HepG2 (cell line): Measurements from ENCODE around the gene CRYZL1. TPM values are rescaled to one million over a fixed set of nuclear protein-coding genes. Genes with fewer than 3 reads are reported as not detected.

Experiments used
- CEBPB ChIP-seq: IDR thresholded peaks from 2 replicates; pipeline ENCODE4 v1.6.1; 2011; ENCODE audit warnings: low read depth, low read length, improper control_type of control experiment, borderline replicate concordance
- CREB1 ChIP-seq, 2 experiments: fragments of 450-650 bp in 1 of 2; IDR thresholded peaks; 2 replicates each; pipeline ENCODE4 v1.6.1; 2016 to 2017; ENCODE audit warnings: control low read depth in 1 of 2, mild to moderate bottlenecking in 1 of 2, missing compliant biosample characterization in 1 of 2, missing genetic modification characterization in 1 of 2
- FOSL2 ChIP-seq: sonication (generic); formaldehyde crosslinking; IDR thresholded peaks from 2 replicates; pipeline ENCODE4 v1.4.0; 2020; ENCODE audit warnings: missing genetic modification reagents
- GABPB1 ChIP-seq: IDR thresholded peaks from 2 replicates; pipeline ENCODE4 v1.6.1; 2016; ENCODE audit warnings: mild to moderate bottlenecking, missing genetic modification reagents, moderate library complexity, missing compliant biosample characterization
- KLF11 ChIP-seq: IDR thresholded peaks from 2 replicates; pipeline ENCODE4 v1.6.1; 2016; ENCODE audit warnings: missing compliant biosample characterization
- MEIS1 ChIP-seq: sonication (generic); formaldehyde crosslinking; IDR thresholded peaks from 2 replicates; pipeline ENCODE4 v1.9.0; 2021; ENCODE audit warnings: mild to moderate bottlenecking, missing genetic modification reagents, moderate library complexity, borderline replicate concordance
- NFIC ChIP-seq: IDR thresholded peaks from 2 replicates; pipeline ENCODE4 v1.6.1; 2012; ENCODE audit warnings: mild to moderate bottlenecking, low read length, inconsistent platforms
- NFKBIZ ChIP-seq: IDR thresholded peaks from 2 replicates; pipeline ENCODE4 v1.6.1; 2018; ENCODE audit warnings: missing genetic modification reagents, missing compliant biosample characterization
- NKX3-1 ChIP-seq: sonication (generic); formaldehyde crosslinking; IDR thresholded peaks from 2 replicates; pipeline ENCODE4 v1.5.0; 2020; ENCODE audit warnings: missing genetic modification reagents
- NPAS2 ChIP-seq: sonication (generic); formaldehyde crosslinking; IDR thresholded peaks from 2 replicates; pipeline ENCODE4 v1.8.0; 2022; ENCODE audit warnings: mild to moderate bottlenecking, missing genetic modification reagents, borderline replicate concordance
- PAWR ChIP-seq: sonication (generic); formaldehyde crosslinking; IDR thresholded peaks from 2 replicates; pipeline ENCODE4 v1.4.0; 2020; ENCODE audit warnings: missing genetic modification reagents, mild to moderate bottlenecking, borderline replicate concordance
- PRPF4 ChIP-seq: fragments of 200-400 bp; formaldehyde crosslinking; IDR thresholded peaks from 2 replicates; pipeline ENCODE4 v1.6.1; 2016; ENCODE audit warnings: low read length, low read depth; ENCODE audit not compliant: poor library complexity, severe bottlenecking
- PTBP1 ChIP-seq: fragments of 200-400 bp; formaldehyde crosslinking; IDR thresholded peaks from 2 replicates; pipeline ENCODE4 v1.6.1; 2018; ENCODE audit warnings: low read length, low read depth; ENCODE audit not compliant: poor library complexity, severe bottlenecking
- SKI ChIP-seq: fragments of 450-650 bp; IDR thresholded peaks from one replicate; pipeline ENCODE4 v1.6.1; 2018; ENCODE audit warnings: mild to moderate bottlenecking; ENCODE audit not compliant: partially characterized antibody
- SOX6 ChIP-seq, 2 experiments: fragments of 450-650 bp in 1 of 2; sonication (generic) in 1 of 2; formaldehyde crosslinking in 1 of 2; IDR thresholded peaks; 2 replicates each; pipeline versions ENCODE4 v1.4.0 to v1.6.1; 2017 to 2020; ENCODE audit warnings: antibody characterized with exemption in 1 of 2, mild to moderate bottlenecking in 1 of 2, missing genetic modification reagents in 1 of 2
- THAP8 ChIP-seq: sonication (generic); formaldehyde crosslinking; IDR thresholded peaks from 2 replicates; pipeline ENCODE4 v1.5.1; 2020; ENCODE audit warnings: missing genetic modification reagents, mild to moderate bottlenecking, borderline replicate concordance
- XRCC5 ChIP-seq: fragments of 200-400 bp; formaldehyde crosslinking; optimal IDR thresholded peaks from 2 replicates; pipeline ENCODE3; 2017; ENCODE audit warnings: mild to moderate bottlenecking, low read length
- ZBTB38 ChIP-seq: sonication (generic); formaldehyde crosslinking; IDR thresholded peaks from 2 replicates; pipeline ENCODE4 v1.5.1; 2020; ENCODE audit warnings: mild to moderate bottlenecking, missing genetic modification reagents
- ZFP36L2 ChIP-seq: sonication (generic); formaldehyde crosslinking; IDR thresholded peaks from 2 replicates; pipeline ENCODE4 v1.4.0; 2020; ENCODE audit warnings: missing genetic modification reagents
- ZMYM3 ChIP-seq: sonication (generic); formaldehyde crosslinking; IDR thresholded peaks from 2 replicates; pipeline ENCODE4 v1.5.1; 2020; ENCODE audit warnings: mild to moderate bottlenecking, missing genetic modification reagents
- ZNF333 ChIP-seq: sonication (generic); formaldehyde crosslinking; IDR thresholded peaks from 2 replicates; pipeline ENCODE4 v1.4.0; 2020; ENCODE audit warnings: mild to moderate bottlenecking, missing genetic modification reagents, borderline replicate concordance
- ZNF350 ChIP-seq: sonication (generic); formaldehyde crosslinking; IDR thresholded peaks from 2 replicates; pipeline ENCODE4 v1.4.0; 2020; ENCODE audit warnings: mild to moderate bottlenecking, low read depth, missing genetic modification reagents, borderline replicate concordance
- ZNF614 ChIP-seq: IDR thresholded peaks from 2 replicates; pipeline ENCODE4 v1.6.1; 2018; ENCODE audit warnings: missing biosample characterization, missing genetic modification reagents, inconsistent platforms, borderline replicate concordance
- ZNF619 ChIP-seq: sonication (generic); formaldehyde crosslinking; IDR thresholded peaks from 2 replicates; pipeline ENCODE4 v1.4.0; 2020; ENCODE audit warnings: mild to moderate bottlenecking, missing genetic modification reagents
- ZNF687 ChIP-seq: sonication (generic); formaldehyde crosslinking; IDR thresholded peaks from 2 replicates; pipeline ENCODE4 v1.5.1; 2020; ENCODE audit warnings: mild to moderate bottlenecking, missing genetic modification reagents, moderate library complexity
- ZNF7 ChIP-seq: IDR thresholded peaks from 2 replicates; pipeline ENCODE4 v1.6.1; 2016; ENCODE audit warnings: missing biosample characterization, missing genetic modification reagents
- ZNF883 ChIP-seq: sonication (generic); formaldehyde crosslinking; IDR thresholded peaks from 2 replicates; pipeline ENCODE4 v1.5.1; 2020; ENCODE audit warnings: mild to moderate bottlenecking, missing genetic modification reagents; ENCODE audit errors: not compliant biosample characterization
- polyA plus RNA-seq, 8 experiments: library from polyadenylated mRNA; depleted of rRNA in 3 of 8; stranded (reverse) in 7 of 8; unstranded in 1 of 8; fragments of >200 nt; fragmentation: Illumina TruSeq in 4 of 8; extraction: Trizol in 4 of 8; gene quantifications; 2 replicates each; pipeline versions ENCODE4 v1.2.1 to v1.2.3, GENCODE V29; 2011 to 2016; ENCODE audit warnings: low read depth in 4 of 8, missing spikeins in 1 of 8, mixed read lengths in 1 of 8; ENCODE audit not compliant: insufficient read depth in 1 of 8
- total RNA-seq, 5 experiments: library from RNA; depleted of rRNA; stranded (reverse); fragments of >200 nt; fragmentation: Illumina TruSeq; extraction: Trizol; gene quantifications; 2 replicates each; pipeline ENCODE4 v1.2.3, GENCODE V29; 2016; ENCODE audit warnings: low read depth in 1 of 5

CRYZL1 gene
- total and polyA plus RNA-seq, 2 of the 13 experiments (the other 11 are each of a cell fraction or from before 2014, with no cell fraction given): 20.3 to 27.7 TPM

- TF ChIP-seq GABPB1 (peak; percentile 28; the same call in 1 of the 2 replicates), ZNF614 (CRISPR knock-in tag) (no peak), ZNF350 (CRISPR knock-in tag) (no peak), SOX6 (IDR thresholded peaks at IDR 0.05) (no peak), SOX6 (CRISPR knock-in tag; IDR thresholded peaks at IDR 0.05) (no peak), PRPF4 (no peak), ZNF883 (no peak), ZNF7 (CRISPR knock-in tag) (no peak), XRCC5 (no peak), ZMYM3 (CRISPR knock-in tag) (peak; percentile 51; the same call in 1 of the 2 replicates), NFIC (no peak), NPAS2 (CRISPR knock-in tag) (no peak), NKX3-1 (CRISPR knock-in tag) (no peak), ZNF333 (no peak), SKI (no peak), ZBTB38 (no peak), PTBP1 (no peak), FOSL2 (CRISPR knock-in tag) (no peak), NFKBIZ (CRISPR knock-in tag) (no peak), CREB1 (IDR thresholded peaks at IDR 0.05) (no peak), CREB1 (CRISPR knock-in tag; IDR thresholded peaks at IDR 0.05) (peak; percentile 69), MEIS1 (CRISPR knock-in tag) (0 out of 2 replicates have a peak, but pooled peaks have one; percentile 16), ZNF619 (no peak), ZFP36L2 (no peak), KLF11 (CRISPR knock-in tag) (no peak), ZNF687 (CRISPR knock-in tag) (no peak), PAWR (CRISPR knock-in tag) (no peak), CEBPB (peak; percentile 30; the same call in 1 of the 2 replicates), THAP8 (CRISPR knock-in tag) (no peak)
Observed at GRCh38 chr21:33541105-33541711, 100.3 kb downstream of the CRYZL1 start (continued).
